Stimulated activated CD8-positive, alpha-beta memory T cell treated with anti-CD3 and anti-CD28 coated beads, Interleukin-7, amount 100 ng/mL, for 24 hours (primary cell): ENCODE measurements around the gene GPR152.
A peak's percentile ranks its signal among the peaks of the same experiment; 100 is the strongest.
"Not testable (repeated sequence)": the region's sequence is repeated elsewhere in the genome, so short reads cannot be mapped to it uniquely, and the experiment has no call there.

ENCODE experiments used
- DNase-seq: peaks from one replicate; pipeline ENCODE4 v3.0.0-alpha.2; 2020; ENCODE audit warnings: low read depth

Gene GPR152

DNA sequence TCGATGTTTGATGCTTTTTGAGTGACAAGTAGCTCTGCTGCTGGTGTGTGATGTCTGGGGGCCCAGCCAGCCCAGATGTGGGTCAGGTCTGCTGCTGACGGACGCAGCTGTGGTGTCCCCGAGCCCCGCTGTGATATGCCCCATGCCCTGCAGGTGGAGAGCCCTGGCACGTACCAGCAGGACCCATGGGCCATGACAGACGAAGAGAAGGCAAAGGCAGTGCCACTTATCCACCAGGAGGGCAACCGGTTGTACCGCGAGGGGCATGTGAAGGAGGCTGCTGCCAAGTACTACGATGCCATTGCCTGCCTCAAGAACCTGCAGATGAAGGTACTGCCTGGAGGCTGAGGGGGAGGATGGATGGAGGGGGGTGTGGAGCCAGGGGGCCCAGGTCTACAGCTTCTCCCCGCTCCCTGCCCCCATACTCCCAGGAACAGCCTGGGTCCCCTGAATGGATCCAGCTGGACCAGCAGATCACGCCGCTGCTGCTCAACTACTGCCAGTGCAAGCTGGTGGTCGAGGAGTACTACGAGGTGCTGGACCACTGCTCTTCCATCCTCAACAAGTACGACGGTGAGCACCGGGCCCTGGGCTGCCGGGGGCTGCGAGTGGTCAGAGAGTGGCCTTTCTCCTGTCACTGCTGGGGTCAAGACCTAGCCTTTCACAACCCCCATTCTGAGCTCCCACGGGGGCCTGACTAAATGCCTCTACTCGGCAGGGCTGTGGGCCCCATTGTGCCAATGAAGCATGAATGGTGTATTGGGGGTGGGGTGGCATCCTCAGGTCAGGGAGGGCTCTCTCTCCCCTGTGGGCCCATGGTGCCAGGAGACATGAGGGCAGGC is 37.6 kb upstream of the GPR152 start:
- DNase-seq: no peak

DNA sequence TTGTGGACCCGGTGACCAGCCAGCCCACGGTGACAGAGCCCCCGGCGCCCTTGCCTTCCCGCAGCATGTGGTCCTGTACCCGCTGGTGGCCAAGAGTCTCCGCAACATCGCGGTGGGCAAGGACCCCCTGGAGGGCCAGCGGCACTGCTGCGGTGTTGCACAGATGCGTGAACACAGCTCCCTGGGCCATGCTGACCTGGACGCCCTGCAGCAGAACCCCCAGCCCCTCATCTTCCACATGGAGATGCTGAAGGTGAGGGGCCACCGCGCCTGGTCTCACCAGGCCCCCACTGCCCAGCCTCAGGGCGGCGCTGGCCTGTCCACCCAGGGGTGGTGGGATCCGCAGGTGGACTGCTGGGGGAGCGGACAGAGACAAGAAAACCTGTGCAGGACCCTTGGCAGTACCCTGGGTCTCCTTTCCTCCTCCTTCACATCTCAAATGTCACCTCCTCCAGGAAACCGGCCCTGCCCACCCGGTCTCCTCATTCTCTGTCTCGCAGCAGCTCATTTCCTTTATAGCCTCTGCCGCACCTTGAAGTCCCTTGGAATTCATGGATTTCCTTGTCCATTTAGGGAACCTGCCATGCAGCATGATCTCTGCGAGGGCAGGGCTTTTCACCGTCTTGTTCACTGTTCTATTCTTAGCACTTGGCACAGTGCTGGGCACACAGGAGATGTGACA is 36.8 kb upstream of the GPR152 start:
- no peak for DNase-seq

- no peak for DNase-seq
These were observed 34.1 kb upstream of the GPR152 start for GRCh38 chr11:67486481-67487195.

GRCh38 chr11:67485873-67486361 is 33.4 kb upstream of the GPR152 start:
- not testable (repeated sequence) for DNase-seq

GRCh38 chr11:67484847-67485311 is 32.4 kb upstream of the GPR152 start:
- DNase-seq: no peak

- no peak for DNase-seq
These were observed 31.5 kb upstream of the GPR152 start for GRCh38 chr11:67483831-67484665.

GRCh38 chr11:67482827-67483798 is 30.6 kb upstream of the GPR152 start, which contains the start of gene AIP:
Gene AIP, plus strand, starts transcription at chr11:67483026. Its CDS starts 133 bp downstream, at chr11:67483159.
- peak; percentile 93 for DNase-seq

- no peak for DNase-seq
These were observed 29.8 kb upstream of the GPR152 start for GRCh38 chr11:67482275-67482826.

- DNase-seq: not testable (repeated sequence)
These were observed 25.0 kb upstream of the GPR152 start for GRCh38 chr11:67477344-67478050.

DNA sequence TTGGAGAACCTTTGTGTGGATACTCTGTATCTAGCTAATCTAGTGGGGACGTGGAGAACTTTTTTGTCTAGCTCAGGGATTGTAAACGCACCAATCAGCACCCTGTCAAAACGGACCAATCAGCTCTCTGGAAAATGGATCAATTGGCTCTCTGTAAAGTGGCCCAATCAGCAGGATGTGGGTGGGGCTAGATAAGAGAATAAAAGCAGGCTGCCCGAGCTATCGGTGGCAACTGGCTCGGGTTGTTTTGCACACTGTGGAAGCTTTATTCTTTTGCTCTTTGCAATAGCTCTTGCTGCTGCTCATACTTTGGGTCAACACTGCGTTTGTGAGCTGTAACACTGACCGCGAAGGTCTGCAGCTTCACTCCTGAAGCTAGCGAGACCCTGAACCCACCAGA is 24.2 kb upstream of the GPR152 start:
- DNase-seq: not testable (repeated sequence)

DNA sequence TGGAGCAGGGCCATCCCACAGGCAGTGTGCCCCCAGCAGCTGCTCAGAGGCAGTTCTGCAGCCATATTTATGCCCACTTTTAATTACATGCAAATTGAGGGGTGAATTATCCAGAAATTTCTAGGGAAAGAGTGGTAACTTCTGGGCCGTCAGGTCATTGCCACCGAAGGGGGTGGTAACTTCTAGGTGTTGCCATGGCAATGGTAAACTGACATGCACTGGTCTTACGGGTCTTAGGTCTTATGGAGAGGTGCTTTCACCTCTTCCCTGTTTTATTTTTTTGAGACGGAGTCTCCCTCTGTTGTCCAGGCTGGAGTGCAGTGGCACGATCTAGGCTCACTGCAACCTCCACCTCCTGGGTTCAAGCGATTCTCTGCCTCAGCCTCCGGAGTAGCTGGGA is 20.4 kb upstream of the GPR152 start:
- no peak for DNase-seq

- no peak for DNase-seq
These were observed 17.9 kb upstream of the GPR152 start for GRCh38 chr11:67470337-67471002.

DNA sequence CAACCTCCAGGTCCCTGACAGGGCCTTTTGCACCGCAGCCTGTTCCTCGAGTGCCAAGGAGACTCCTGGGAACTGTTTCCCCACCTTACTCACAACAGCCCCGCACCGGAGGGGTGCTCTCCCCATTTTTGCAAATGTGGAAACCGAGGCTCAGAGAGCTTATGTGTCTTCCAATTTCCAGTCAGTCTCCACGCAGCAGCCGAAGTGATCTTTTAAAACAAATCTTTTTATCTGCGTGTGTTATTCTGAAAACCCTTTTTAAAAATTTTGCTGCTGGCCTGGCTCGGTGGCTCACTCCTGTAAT is 16.9 kb upstream of the GPR152 start:
- DNase-seq: no peak

DNA sequence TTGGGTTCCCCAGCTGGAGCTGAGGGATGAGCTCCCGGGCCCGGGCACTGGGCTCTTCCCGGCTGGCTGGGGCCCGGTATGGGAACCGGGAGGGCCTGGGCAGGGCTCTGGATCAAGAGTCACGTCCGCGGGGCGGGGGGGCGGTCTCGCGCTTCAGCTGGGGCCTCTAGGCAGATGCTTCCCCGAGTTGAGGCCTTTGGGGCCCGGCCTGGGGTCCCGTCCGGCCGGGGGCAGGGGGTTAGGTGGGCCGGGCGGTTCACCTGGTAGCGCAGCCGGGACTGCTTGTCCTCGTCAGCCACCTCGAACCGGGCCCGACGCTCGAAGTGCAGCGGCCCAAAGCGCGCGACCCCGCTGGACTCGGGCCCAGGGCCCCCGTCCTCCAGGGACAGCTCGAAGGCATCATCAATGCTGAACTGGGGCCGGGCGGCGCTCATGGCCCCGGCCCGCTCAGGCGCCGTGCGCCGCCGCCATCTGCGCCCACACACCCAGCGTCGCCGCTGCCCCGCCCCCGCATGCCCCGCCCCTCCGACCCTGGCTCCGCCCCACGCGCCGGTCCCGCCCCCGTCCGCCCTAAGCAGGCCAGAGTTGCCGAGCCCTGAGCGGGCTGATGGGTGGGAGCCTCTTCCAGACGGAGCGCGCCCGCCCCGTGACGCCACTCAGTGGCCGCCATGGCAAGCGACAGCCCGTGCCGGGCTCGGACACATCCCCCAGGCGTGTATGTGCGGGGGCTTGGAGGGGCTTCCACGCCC is 16.4 kb upstream of the GPR152 start, which contains the start of gene TMEM134:
Gene TMEM134 (minus strand): TSS at position 493 of the 749 bp plus-strand sequence. CDS start 59 bp downstream, at position 434.
- peak; percentile 75 for DNase-seq

GRCh38 chr11:67468456-67468758 is 15.9 kb upstream of the GPR152 start:
- DNase-seq: no peak

GRCh38 chr11:67468056-67468455 is 15.5 kb upstream of the GPR152 start:
- DNase-seq: no peak

- DNase-seq: no peak
These were observed 14.6 kb upstream of the GPR152 start for GRCh38 chr11:67466962-67467771.
